DND-41 (cell line): ENCODE measurements around the gene AP1G1.

Experiments used
- ATAC-seq: fragments of 200-7000 bp; cut with Tn5 transposase; 3 replicates; pipeline ENCODE4 v1.9.1; 2021; ENCODE audit warnings: low read depth; ENCODE audit not compliant: insufficient read depth
- DNase-seq: peaks from one replicate; pipeline ENCODE4 v3.0.0-alpha.2; 2020
- H2AFZ ChIP-seq: 2 replicates; pipeline ENCODE4 v1.6.0; 2012; ENCODE audit warnings: low read depth, low read length
- H3K27ac ChIP-seq: 2 replicates; pipeline ENCODE4 v1.5.1; 2012; ENCODE audit warnings: low read length, inconsistent platforms
- H3K27me3 ChIP-seq: fragments of 200-600 bp; sonication (generic); 2 replicates; pipeline ENCODE4 v1.6.0; 2012; ENCODE audit warnings: low read length, mild to moderate bottlenecking, inconsistent platforms; ENCODE audit not compliant: insufficient read depth, poor library complexity
- H3K36me3 ChIP-seq: 2 replicates; pipeline ENCODE4 v1.5.1; 2012; ENCODE audit warnings: low read length, inconsistent platforms; ENCODE audit not compliant: insufficient read depth
- H3K4me1 ChIP-seq: 2 replicates; pipeline ENCODE4 v1.5.1; 2012; ENCODE audit warnings: mild to moderate bottlenecking, low read length; ENCODE audit not compliant: insufficient read depth
- H3K4me2 ChIP-seq: 2 replicates; pipeline ENCODE4 v1.6.0; 2012; ENCODE audit warnings: mild to moderate bottlenecking, moderate library complexity, low read length, inconsistent platforms; ENCODE audit not compliant: insufficient read depth
- H3K4me3 ChIP-seq, 2 experiments: fragments of 200-600 bp in 1 of 2; shearing (Covaris generic) in 1 of 2; 2 replicates each; pipeline ENCODE4 v1.5.1; 2012 to 2016; ENCODE audit warnings: inconsistent platforms in 2 of 2, low read length in 2 of 2, mild to moderate bottlenecking in 2 of 2, low read depth in 1 of 2, moderate library complexity in 1 of 2
- H3K79me2 ChIP-seq: 2 replicates; pipeline ENCODE4 v1.6.0; 2012; ENCODE audit warnings: low read length, inconsistent platforms; ENCODE audit not compliant: insufficient read depth
- H3K9ac ChIP-seq: 2 replicates; pipeline ENCODE4 v1.6.0; 2012; ENCODE audit warnings: low read depth, mild to moderate bottlenecking, inconsistent platforms, low read length, moderate library complexity
- H3K9me3 ChIP-seq: 2 replicates; pipeline ENCODE4 v1.5.1; 2012; ENCODE audit warnings: low read length, moderate library complexity, mild to moderate bottlenecking, inconsistent platforms; ENCODE audit not compliant: insufficient read depth, severe bottlenecking
- H4K20me1 ChIP-seq: 2 replicates; pipeline ENCODE4 v1.6.0; 2012; ENCODE audit warnings: low read length; ENCODE audit not compliant: insufficient read depth
- EZH2 ChIP-seq: IDR thresholded peaks from 3 replicates; pipeline ENCODE4 v1.6.1; 2012; ENCODE audit warnings: borderline replicate concordance, low read depth, mild to moderate bottlenecking, moderate library complexity, low read length, inconsistent platforms; ENCODE audit not compliant: severe bottlenecking
- TF ChIP-seq, protein P1 (sequence below): IDR thresholded peaks from 2 replicates; pipeline ENCODE4 v1.5.1; 2012; ENCODE audit warnings: borderline replicate concordance, low read length, moderate library complexity, mild to moderate bottlenecking; ENCODE audit not compliant: poor library complexity, severe bottlenecking; ENCODE audit errors: extremely low read depth

Gene AP1G1

DNA sequence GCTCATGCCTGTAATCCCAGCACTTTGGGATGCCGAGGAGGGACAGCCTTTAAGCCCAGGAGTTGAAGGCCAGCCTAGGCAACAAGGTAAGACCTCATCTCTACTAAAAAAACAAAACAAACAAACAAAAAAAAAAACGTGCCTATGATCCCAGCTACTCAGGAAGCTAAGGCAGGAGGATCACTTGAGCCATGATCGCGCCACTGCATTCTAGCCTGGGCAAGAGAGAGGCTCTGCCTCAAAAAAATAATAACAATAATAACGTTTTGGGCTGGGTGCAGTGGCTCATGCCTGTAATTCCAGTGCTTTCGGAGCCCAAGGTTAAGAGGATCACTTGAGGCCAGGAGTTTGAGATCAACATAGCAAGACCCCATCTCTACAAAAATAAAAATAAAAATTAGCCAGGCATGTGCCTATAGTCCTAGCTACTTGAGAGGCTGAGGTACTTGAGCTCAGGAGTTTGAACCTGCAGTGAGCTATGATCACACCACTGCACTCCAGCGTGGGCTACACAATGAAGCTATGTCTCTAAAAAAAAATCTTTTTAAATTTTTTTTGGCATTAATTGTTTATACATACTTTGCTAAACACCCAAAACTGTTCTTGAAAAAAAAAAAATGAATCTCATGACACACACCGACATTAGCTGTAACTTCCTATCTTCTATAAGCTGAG lies 87.4 kb downstream of the AP1G1 start:
- Histone ChIP-seq H3K9me3 (no peaks in the 10 kb centered on the region), H3K27me3 (peaks cover 10% of the 10 kb centered on the region), H3K36me3 (no peaks in the 10 kb centered on the region; the same call in 1 of the 2 replicates), H3K79me2 (0 out of 2 replicates have a peak, but pooled peaks cover 2% of the 10 kb centered on the region), H3K9ac (no peak overlapping the region), H2AFZ (no peak overlapping the region), H3K4me3 (no peak overlapping the region), H3K4me2 (no peak overlapping the region), H3K4me1 (peaks cover 19% of the 10 kb centered on the region), H3K27ac (no peak overlapping the region), H4K20me1 (peaks cover 9% of the 10 kb centered on the region; the same call in 1 of the 2 replicates)
- DNase-seq, result no peak
- no peak for ATAC-seq
- TF ChIP-seq, protein P1, sequence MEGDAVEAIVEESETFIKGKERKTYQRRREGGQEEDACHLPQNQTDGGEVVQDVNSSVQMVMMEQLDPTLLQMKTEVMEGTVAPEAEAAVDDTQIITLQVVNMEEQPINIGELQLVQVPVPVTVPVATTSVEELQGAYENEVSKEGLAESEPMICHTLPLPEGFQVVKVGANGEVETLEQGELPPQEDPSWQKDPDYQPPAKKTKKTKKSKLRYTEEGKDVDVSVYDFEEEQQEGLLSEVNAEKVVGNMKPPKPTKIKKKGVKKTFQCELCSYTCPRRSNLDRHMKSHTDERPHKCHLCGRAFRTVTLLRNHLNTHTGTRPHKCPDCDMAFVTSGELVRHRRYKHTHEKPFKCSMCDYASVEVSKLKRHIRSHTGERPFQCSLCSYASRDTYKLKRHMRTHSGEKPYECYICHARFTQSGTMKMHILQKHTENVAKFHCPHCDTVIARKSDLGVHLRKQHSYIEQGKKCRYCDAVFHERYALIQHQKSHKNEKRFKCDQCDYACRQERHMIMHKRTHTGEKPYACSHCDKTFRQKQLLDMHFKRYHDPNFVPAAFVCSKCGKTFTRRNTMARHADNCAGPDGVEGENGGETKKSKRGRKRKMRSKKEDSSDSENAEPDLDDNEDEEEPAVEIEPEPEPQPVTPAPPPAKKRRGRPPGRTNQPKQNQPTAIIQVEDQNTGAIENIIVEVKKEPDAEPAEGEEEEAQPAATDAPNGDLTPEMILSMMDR, result no peak
- no peak for TF ChIP-seq EZH2

GRCh38 chr16:71712501-71712900 lies 96.1 kb downstream of the AP1G1 start:
- no peak overlapping the region for H3K4me2 ChIP-seq
- no peaks in the 10 kb centered on the region for H3K9me3 ChIP-seq
- H3K79me2 ChIP-seq, result 0 out of 2 replicates have a peak, but pooled peaks cover 2% of the 10 kb centered on the region
- no peaks in the 10 kb centered on the region for H4K20me1 ChIP-seq
- no peaks in the 10 kb centered on the region; the same call in 1 of the 2 replicates for H3K36me3 ChIP-seq
- H3K27ac ChIP-seq, result no peak overlapping the region
- H3K27me3 ChIP-seq, result no peaks in the 10 kb centered on the region
- H3K4me3 ChIP-seq, result no peak overlapping the region
- H2AFZ ChIP-seq, result no peak overlapping the region
- no peak for DNase-seq
- no peaks in the 10 kb centered on the region for H3K4me1 ChIP-seq
- H3K9ac ChIP-seq, result no peak overlapping the region
- ATAC-seq, result no peak
- no peak for TF ChIP-seq EZH2
- TF ChIP-seq, protein P1, result no peak

DNA sequence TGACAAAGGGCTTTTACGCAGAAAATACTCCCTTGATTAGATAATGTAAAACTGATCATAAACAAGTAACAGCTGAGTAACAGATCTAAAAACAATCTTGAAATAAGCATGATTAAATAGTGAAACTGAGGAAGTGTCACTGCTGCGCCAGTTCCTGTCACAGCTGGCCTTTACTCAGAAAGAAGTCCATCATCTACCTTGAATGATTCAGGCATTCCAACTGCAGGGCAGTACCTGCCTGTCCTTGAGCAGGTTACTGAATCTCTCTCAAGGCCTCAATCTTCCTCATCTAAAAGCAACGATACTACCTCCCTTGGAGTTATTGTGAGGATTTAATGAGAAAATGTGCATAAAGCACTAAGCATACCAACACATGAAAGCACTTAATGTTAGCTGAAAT lies 96.8 kb downstream of the AP1G1 start:
- no peak overlapping the region for H3K9ac ChIP-seq
- H3K79me2 ChIP-seq, result 0 out of 2 replicates have a peak, but pooled peaks cover 2% of the 10 kb centered on the region
- H4K20me1 ChIP-seq, result no peaks in the 10 kb centered on the region
- DNase-seq, result no peak
- H2AFZ ChIP-seq, result no peak overlapping the region
- TF ChIP-seq, protein P1, result no peak
- no peak for TF ChIP-seq EZH2
- no peaks in the 10 kb centered on the region for H3K9me3 ChIP-seq
- no peaks in the 10 kb centered on the region; the same call in 1 of the 2 replicates for H3K36me3 ChIP-seq
- H3K4me2 ChIP-seq, result no peak overlapping the region
- H3K4me3 ChIP-seq, result no peak overlapping the region
- H3K27me3 ChIP-seq, result no peaks in the 10 kb centered on the region
- ATAC-seq, result no peak
- H3K27ac ChIP-seq, result no peak overlapping the region
- H3K4me1 ChIP-seq, result no peaks in the 10 kb centered on the region
